Naive thymus-derived CD4-positive, alpha-beta T cell (primary cell): ENCODE measurements around the gene PRAMEF11. TPM values are rescaled to one million over a fixed set of nuclear protein-coding genes. Genes with fewer than 3 reads are reported as not detected.
"Not testable (repeated sequence)": the region's sequence is repeated elsewhere in the genome, so short reads cannot be mapped to it uniquely, and the experiment has no call there.

Experiments used
- ATAC-seq: fragments of 150-1000 bp; cut with Tn5 transposase; 2 replicates; pipeline ENCODE4 v1.10.0; 2021; ENCODE audit warnings: mild to moderate bottlenecking, moderate library complexity
- CTCF ChIA-PET: fragments of 350-600 bp; sonication (Branson Sonifier 250); formaldehyde crosslinking; loops from one replicate; lab custom pipeline; 2021; ENCODE audit warnings: antibody characterized with exemption; lab: Charles Lee
- POLR2A ChIA-PET: fragments of 350-600 bp; sonication (Branson Sonifier 250); formaldehyde crosslinking; loops from one replicate; lab custom pipeline; 2021; ENCODE audit warnings: antibody characterized with exemption, inconsistent platforms; lab: Charles Lee
- DNase-seq, 9 donors: peaks; one replicate each; pipeline versions ENCODE4 v3.0.0 to v3.0.0-alpha.2; 2020 to 2022; ENCODE audit warnings: mixed read lengths in 1 of 9
- H3K27ac ChIP-seq: one replicate; pipeline ENCODE4 v1.7.0; 2013; ENCODE audit warnings: mild to moderate bottlenecking, low read depth, low read length, moderate library complexity
- H3K27me3 ChIP-seq, 2 donors: one replicate each; pipeline ENCODE4 v1.7.0; 2013; ENCODE audit warnings: low read length in 2 of 2, mild to moderate bottlenecking in 2 of 2, moderate library complexity in 2 of 2; ENCODE audit not compliant: control insufficient read depth in 2 of 2, insufficient read depth in 2 of 2
- H3K36me3 ChIP-seq, 3 experiments: 1 replicate in 2 of 3; 2 replicates in 1 of 3; pipeline ENCODE4 v1.7.0; 2013; ENCODE audit warnings: low read length in 3 of 3, mild to moderate bottlenecking in 3 of 3, moderate library complexity in 1 of 3; ENCODE audit not compliant: insufficient read depth in 3 of 3, control insufficient read depth in 2 of 3
- H3K4me1 ChIP-seq, 2 donors: one replicate each; pipeline ENCODE4 v1.7.0; 2013; ENCODE audit warnings: low read length in 2 of 2, mild to moderate bottlenecking in 2 of 2, moderate library complexity in 1 of 2; ENCODE audit not compliant: control insufficient read depth in 2 of 2, insufficient read depth in 2 of 2
- H3K4me3 ChIP-seq: 2 replicates; pipeline ENCODE4 v1.7.0; 2013; ENCODE audit warnings: mild to moderate bottlenecking, low read length
- H3K9me3 ChIP-seq, 3 experiments: 1 replicate in 2 of 3; 2 replicates in 1 of 3; pipeline ENCODE4 v1.7.0; 2013; ENCODE audit warnings: low read length in 3 of 3; ENCODE audit not compliant: control insufficient read depth in 2 of 3
- H3K27ac Mint-ChIP-seq, 9 donors: one replicate each; pipeline ENCODE4 v1.8.0; 2020 to 2022; ENCODE audit warnings: mixed read lengths in 9 of 9, mild to moderate bottlenecking in 8 of 9, moderate library complexity in 5 of 9, inconsistent platforms in 2 of 9
- H3K27me3 Mint-ChIP-seq, 5 donors: one replicate each; pipeline ENCODE4 v1.8.0; 2021 to 2022; ENCODE audit warnings: mixed read lengths in 5 of 5, mild to moderate bottlenecking in 1 of 5
- H3K36me3 Mint-ChIP-seq, 5 donors: one replicate each; pipeline ENCODE4 v1.8.0; 2020 to 2022; ENCODE audit warnings: mixed read lengths in 5 of 5, mild to moderate bottlenecking in 3 of 5, inconsistent platforms in 1 of 5
- H3K4me1 Mint-ChIP-seq, 7 donors: one replicate each; pipeline ENCODE4 v1.8.0; 2020 to 2022; ENCODE audit warnings: mixed read lengths in 7 of 7, mild to moderate bottlenecking in 3 of 7, inconsistent platforms in 1 of 7
- H3K4me3 Mint-ChIP-seq, 10 donors: one replicate each; pipeline ENCODE4 v1.8.0; 2020 to 2022; ENCODE audit warnings: mild to moderate bottlenecking in 10 of 10, mixed read lengths in 10 of 10, moderate library complexity in 6 of 10, inconsistent platforms in 2 of 10
- H3K9me3 Mint-ChIP-seq, 11 donors: one replicate each; pipeline ENCODE4 v1.8.0; 2020 to 2022; ENCODE audit warnings: mixed read lengths in 11 of 11, mild to moderate bottlenecking in 4 of 11, inconsistent platforms in 1 of 11, moderate library complexity in 1 of 11
- intact Hi-C, 2 donors: fragments of 100-400 bp; cut with micrococcal nuclease; formaldehyde crosslinking; loops; one replicate each; pipeline ENCODE4 v1.15.1; 2023
- polyA plus RNA-seq, 2 donors: library from polyadenylated mRNA; unstranded; fragments of 300-500 nt; fragmentation: Illumina TruSeq; gene quantifications; one replicate each; pipeline ENCODE4 v1.2.3, GENCODE V29; 2021
- total RNA-seq, 6 experiments: library from RNA in 5 of 6; stranded (reverse) in 5 of 6; gene quantifications; 1 replicate in 5 of 6; 2 replicates in 1 of 6; pipeline ENCODE4 v1.2.3 and lab custom pipeline; 2021 to 2026

The PRAMEF11 gene
- total and polyA plus RNA-seq, 7 experiments from 2014 or later: not detected

DNA sequence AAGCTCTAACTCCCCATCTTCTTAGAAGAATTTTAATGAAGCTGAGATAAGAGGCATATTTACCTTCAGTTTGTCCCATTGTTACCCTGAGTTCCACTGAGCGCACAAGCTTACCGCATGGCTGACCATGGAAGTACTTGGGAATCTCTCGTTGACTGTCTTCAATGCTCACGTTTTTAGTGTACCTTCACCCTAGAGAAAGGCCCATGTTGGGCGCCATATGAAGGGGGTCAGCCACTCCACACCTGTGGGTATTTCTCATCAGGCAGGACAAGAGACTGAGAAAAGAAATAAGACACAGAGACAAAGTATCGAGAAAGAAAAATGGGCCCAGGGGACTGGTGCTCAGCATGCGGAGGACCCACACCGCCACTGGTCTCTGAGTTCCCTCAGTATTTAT is 46.5 kb downstream of the PRAMEF11 start:
- H3K27ac Mint-ChIP-seq, H3K36me3 ChIP-seq, POLR2A ChIA-PET, ATAC-seq, intact Hi-C loops, H3K4me1 ChIP-seq, CTCF ChIA-PET, H3K4me3 ChIP-seq, DNase-seq, H3K27ac ChIP-seq, H3K27me3 ChIP-seq, H3K4me1 Mint-ChIP-seq, H3K4me3 Mint-ChIP-seq, H3K27me3 Mint-ChIP-seq: not testable (repeated sequence)
- peaks cover 0 to 15% (median 0%) of the 10 kb centered on the region in 3 experiments for H3K9me3 ChIP-seq
- peaks cover 0 to 55% (median 21%) of the 10 kb centered on the region in 11 donors for H3K9me3 Mint-ChIP-seq
- H3K36me3 Mint-ChIP-seq: peaks cover 0 to 10% (median 0%) of the 10 kb centered on the region in 5 donors

- CTCF ChIA-PET, POLR2A ChIA-PET, H3K4me1 ChIP-seq, H3K4me3 ChIP-seq, DNase-seq, H3K27ac Mint-ChIP-seq, H3K27me3 ChIP-seq, H3K4me1 Mint-ChIP-seq, H3K27ac ChIP-seq, ATAC-seq, H3K36me3 ChIP-seq, intact Hi-C loops, H3K4me3 Mint-ChIP-seq: not testable (repeated sequence)
- H3K9me3 ChIP-seq: peaks cover 0 to 15% (median 0%) of the 10 kb centered on the region in 3 experiments
- H3K27me3 Mint-ChIP-seq: peaks cover 0 to 12% (median 5%) of the 10 kb centered on the region in 5 donors
- H3K36me3 Mint-ChIP-seq: peaks cover 0 to 10% (median 0%) of the 10 kb centered on the region in 5 donors
- peaks cover 0 to 54% (median 21%) of the 10 kb centered on the region in 11 donors for H3K9me3 Mint-ChIP-seq
These were observed 47.4 kb downstream of the PRAMEF11 start for GRCh38 chr1:12783783-12784182.

GRCh38 chr1:12781488-12781887 is 49.7 kb downstream of the PRAMEF11 start:
- Mint-ChIP-seq H3K36me3 (peaks cover 0 to 10% (median 0%) of the 10 kb centered on the region in 5 donors), H3K9me3 (peaks cover 0 to 42% (median 16%) of the 10 kb centered on the region in 11 donors), H3K27me3 (peaks cover 2 to 20% (median 17%) of the 10 kb centered on the region in 5 donors)
- H3K27ac ChIP-seq, DNase-seq, ATAC-seq, intact Hi-C loops, H3K36me3 ChIP-seq, H3K4me1 ChIP-seq, CTCF ChIA-PET, H3K4me3 Mint-ChIP-seq, H3K27me3 ChIP-seq, H3K4me1 Mint-ChIP-seq, H3K27ac Mint-ChIP-seq, H3K4me3 ChIP-seq, POLR2A ChIA-PET: not testable (repeated sequence)
- H3K9me3 ChIP-seq: peaks cover 0 to 15% (median 0%) of the 10 kb centered on the region in 3 experiments

DNA sequence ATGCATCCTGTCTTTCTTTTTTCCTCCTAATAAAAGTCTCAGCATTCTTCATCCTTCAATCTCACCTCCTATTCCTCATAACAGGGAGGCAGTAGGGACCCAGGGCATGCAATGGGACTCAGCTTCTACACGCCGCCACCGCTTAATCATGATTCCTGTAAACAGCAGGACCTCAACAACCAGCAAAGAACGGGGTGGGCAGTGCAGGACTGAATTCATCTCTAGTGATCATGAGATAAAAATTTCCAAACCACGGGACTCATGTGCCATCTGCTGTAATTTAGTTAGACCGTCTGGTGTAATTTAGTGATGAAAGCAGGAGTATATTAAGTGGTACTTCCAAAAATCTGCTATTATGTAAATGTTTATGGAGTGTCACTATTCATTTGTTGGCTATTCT is 52.3 kb downstream of the PRAMEF11 start:
- peaks cover 0 to 17% (median 5%) of the 10 kb centered on the region in 11 donors for H3K9me3 Mint-ChIP-seq
- no peaks in the 10 kb centered on the region for H3K27me3 ChIP-seq
- no peaks in the 10 kb centered on the region for H3K36me3 ChIP-seq
- no peak overlapping the region for H3K4me3 ChIP-seq
- H3K9me3 ChIP-seq: peaks cover 0 to 4% (median 0%) of the 10 kb centered on the region in 3 experiments
- POLR2A ChIA-PET: no interaction called here
- intact Hi-C loops: no loop called here
- H3K4me1 ChIP-seq: no peaks in the 10 kb centered on the region
- CTCF ChIA-PET: no interaction called here
- H3K36me3 Mint-ChIP-seq: peaks cover 0 to 4% (median 0%) of the 10 kb centered on the region in 5 donors
- H3K27ac Mint-ChIP-seq: no peak overlapping the region
- H3K27me3 Mint-ChIP-seq: peaks cover 2 to 24% (median 20%) of the 10 kb centered on the region in 5 donors
- no peak overlapping the region for H3K27ac ChIP-seq
- DNase-seq (no peak), ATAC-seq (no peak)
- H3K4me3 Mint-ChIP-seq: no peak overlapping the region
- H3K4me1 Mint-ChIP-seq: no peaks in the 10 kb centered on the region

DNA sequence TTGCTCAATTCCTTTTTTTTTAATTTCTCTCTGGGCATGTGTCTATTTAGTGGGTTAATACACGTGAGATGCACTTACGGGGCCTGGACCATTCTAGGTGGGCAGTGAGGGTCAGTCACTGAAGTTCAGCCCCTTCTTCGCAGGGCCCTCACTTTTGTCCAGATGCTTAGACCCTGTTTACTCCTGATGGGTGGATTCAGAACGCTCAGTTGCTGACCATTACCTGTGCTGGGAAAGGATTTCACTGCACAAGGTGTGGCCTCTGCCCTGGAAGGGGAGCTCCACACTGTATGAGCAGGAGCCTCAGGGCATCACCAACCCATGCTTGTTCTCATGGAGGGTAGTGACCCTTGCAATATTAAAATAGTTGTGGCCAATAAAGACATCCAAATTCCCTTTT is 53.1 kb downstream of the PRAMEF11 start:
- Histone ChIP-seq H3K4me3 (no peak overlapping the region), H3K36me3 (no peaks in the 10 kb centered on the region), H3K9me3 (no peaks in the 10 kb centered on the region), H3K4me1 (no peaks in the 10 kb centered on the region), H3K27me3 (no peaks in the 10 kb centered on the region), H3K27ac (no peak overlapping the region)
- H3K4me1 Mint-ChIP-seq: no peaks in the 10 kb centered on the region
- ChIA-PET CTCF (no interaction called here), POLR2A (no interaction called here)
- ATAC-seq (no peak), DNase-seq (no peak)
- intact Hi-C loops: no loop called here
- H3K36me3 Mint-ChIP-seq: no peaks in the 10 kb centered on the region
- peaks cover 0 to 9% (median 0%) of the 10 kb centered on the region in 11 donors for H3K9me3 Mint-ChIP-seq
- no peak overlapping the region for H3K27ac Mint-ChIP-seq
- H3K4me3 Mint-ChIP-seq: no peak overlapping the region
- H3K27me3 Mint-ChIP-seq: peaks cover 2 to 26% (median 21%) of the 10 kb centered on the region in 5 donors

GRCh38 chr1:12776801-12777557 is 54.2 kb downstream of the PRAMEF11 start:
- no peaks in the 10 kb centered on the region for H3K4me1 Mint-ChIP-seq

GRCh38 chr1:12775443-12775842 is 55.8 kb downstream of the PRAMEF11 start:
- Histone ChIP-seq H3K36me3 (no peaks in the 10 kb centered on the region), H3K27ac (no peak overlapping the region), H3K27me3 (no peaks in the 10 kb centered on the region), H3K4me3 (no peak overlapping the region), H3K9me3 (no peaks in the 10 kb centered on the region), H3K4me1 (no peaks in the 10 kb centered on the region)
- no peak for DNase-seq
- ChIA-PET CTCF (no interaction called here), POLR2A (no interaction called here)
- intact Hi-C loops: no loop called here
- Mint-ChIP-seq H3K9me3 (peaks cover 0 to 2% (median 0%) of the 10 kb centered on the region in 11 donors), H3K27ac (no peak overlapping the region), H3K36me3 (no peaks in the 10 kb centered on the region), H3K27me3 (peaks cover 2 to 38% (median 30%) of the 10 kb centered on the region in 5 donors), H3K4me1 (no peaks in the 10 kb centered on the region), H3K4me3 (no peak overlapping the region)
- no peak for ATAC-seq

More at GRCh38 chr1:12776801-12777557, 54.2 kb downstream of the PRAMEF11 start:
- no peak for ATAC-seq
- intact Hi-C loops: no loop called here
- Mint-ChIP-seq H3K27ac (no peak overlapping the region), H3K27me3 (peaks cover 2 to 29% (median 25%) of the 10 kb centered on the region in 5 donors), H3K4me3 (no peak overlapping the region), H3K36me3 (no peaks in the 10 kb centered on the region), H3K9me3 (peaks cover 0 to 4% (median 0%) of the 10 kb centered on the region in 11 donors)
- ChIA-PET CTCF (no interaction called here), POLR2A (no interaction called here)
- no peak overlapping the region for H3K4me3 ChIP-seq
- DNase-seq: no peak
- H3K27ac ChIP-seq: no peak overlapping the region
- no peaks in the 10 kb centered on the region for H3K4me1 ChIP-seq
- no peaks in the 10 kb centered on the region for H3K27me3 ChIP-seq
- no peaks in the 10 kb centered on the region for H3K9me3 ChIP-seq
- H3K36me3 ChIP-seq: no peaks in the 10 kb centered on the region
